ENCODE data around the gene PRR12.

PRR12 gene, protein sequence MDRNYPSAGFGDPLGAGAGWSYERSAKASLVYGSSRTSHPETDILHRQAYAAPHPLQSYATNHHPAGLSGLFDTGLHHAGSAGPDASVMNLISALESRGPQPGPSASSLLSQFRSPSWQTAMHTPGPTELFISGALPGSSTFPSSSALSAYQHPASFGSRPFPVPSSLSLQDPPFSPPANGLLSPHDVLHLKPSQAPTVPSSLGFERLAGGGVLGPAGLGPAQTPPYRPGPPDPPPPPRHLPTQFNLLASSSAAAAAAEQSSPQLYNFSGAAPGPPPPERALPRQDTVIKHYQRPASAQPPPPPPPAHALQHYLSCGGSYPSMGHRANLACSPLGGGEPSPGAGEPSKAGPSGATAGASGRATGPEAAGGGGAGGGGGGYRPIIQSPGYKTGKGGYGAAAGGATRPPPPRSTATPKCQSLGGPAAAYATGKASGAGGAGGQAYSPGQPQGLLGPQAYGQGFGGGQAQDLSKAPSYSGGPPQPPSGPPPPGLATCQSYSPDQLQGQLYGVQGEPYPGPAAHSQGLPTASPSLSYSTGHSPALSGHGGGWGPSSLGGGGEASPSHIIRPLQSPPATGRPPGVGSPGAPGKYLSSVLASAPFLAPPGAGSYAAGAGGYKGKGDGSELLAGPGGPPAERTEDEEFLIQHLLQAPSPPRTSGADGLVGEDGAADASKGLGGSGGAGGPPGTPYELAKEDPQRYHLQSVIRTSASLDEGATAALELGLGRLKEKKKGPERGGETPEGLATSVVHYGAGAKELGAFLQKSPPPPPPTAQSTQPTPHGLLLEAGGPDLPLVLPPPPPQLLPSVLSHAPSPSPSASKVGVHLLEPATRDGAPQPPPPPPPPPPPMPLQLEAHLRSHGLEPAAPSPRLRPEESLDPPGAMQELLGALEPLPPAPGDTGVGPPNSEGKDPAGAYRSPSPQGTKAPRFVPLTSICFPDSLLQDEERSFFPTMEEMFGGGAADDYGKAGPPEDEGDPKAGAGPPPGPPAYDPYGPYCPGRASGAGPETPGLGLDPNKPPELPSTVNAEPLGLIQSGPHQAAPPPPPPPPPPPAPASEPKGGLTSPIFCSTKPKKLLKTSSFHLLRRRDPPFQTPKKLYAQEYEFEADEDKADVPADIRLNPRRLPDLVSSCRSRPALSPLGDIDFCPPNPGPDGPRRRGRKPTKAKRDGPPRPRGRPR (N-terminal part only)

DNA sequence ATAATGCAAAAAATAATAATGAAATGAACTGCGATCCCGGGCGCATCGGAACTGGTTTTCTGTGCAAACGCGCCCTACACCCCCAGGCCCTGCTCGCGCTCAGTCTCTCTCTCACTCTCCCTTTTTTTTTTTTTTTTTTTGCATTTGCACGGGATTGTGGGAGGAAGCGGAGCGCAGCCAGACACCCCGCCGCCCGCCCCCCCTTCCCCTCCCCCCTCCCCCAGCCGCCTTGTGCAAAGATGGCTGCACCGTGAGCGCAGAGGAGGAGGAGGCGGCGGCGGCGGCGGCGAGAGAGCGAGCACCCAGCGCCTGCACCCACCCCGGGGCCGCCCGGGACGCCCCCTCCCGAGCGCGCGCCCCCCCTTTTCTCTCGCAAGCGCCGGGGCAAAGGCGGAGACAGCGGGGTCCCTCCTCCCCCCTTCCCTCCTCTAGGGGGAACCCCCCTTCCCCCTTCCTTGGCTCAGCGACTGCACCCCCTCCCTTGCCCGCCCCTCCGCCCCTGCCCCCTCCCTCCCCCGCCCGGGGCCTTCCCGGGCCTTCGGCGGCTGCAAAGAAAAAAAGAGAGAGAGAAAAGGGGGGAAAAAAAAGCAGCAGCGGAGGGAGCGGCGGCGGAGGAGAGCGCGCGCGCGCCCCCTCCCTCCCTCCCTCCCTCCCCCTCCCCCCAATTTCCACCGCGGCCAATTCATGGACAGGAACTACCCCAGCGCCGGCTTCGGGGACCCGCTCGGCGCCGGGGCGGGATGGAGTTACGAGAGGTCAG is at the start of gene PRR12:
PRR12 (plus strand) TSS at position 212 of the 760 bp plus-strand sequence; CDS start at position 685, 473 bp downstream.
- DNase-seq (ENCODE audit: low read depth), result peak; percentile 33

DNA sequence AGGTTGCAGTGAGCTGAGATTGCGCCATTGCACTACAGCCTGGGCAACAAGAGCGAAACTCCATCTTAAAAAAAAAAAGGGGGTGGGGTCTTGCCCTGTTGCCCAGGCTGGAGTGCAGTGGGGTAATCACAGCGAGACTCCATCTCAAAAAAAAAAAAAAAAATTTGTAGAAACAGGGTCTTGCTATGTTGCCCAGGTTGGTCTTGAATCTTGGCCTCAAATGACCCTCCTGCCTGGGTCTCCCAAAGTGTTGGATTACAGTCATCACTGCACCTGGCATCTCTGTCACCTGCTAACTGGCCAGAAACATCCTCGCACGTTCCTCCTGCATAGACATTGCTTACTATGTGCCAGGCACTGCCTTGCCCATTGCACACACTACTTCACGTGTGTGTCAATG is 49.1 kb upstream of the PRR12 start:
- no peak for DNase-seq (ENCODE audit: low read depth)

DNA sequence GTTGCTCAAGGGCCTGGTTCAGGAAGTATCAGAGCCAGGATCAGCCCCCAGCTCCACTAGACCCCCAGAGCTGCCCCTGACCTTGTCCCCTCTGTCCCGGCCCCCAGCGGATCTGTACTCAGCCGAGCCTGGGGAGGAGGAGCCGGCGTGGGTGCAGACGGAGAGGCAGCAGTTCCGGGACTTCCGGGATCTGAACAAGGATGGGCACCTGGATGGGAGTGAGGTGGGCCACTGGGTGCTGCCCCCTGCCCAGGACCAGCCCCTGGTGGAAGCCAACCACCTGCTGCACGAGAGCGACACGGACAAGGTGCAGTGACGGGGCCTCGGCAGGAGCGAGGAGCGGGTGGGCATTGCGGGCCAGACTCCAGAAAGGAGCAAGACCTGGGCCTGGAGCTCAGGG is 48.5 kb upstream of the PRR12 start:
- DNase-seq (ENCODE audit: low read depth), result no peak

DNA sequence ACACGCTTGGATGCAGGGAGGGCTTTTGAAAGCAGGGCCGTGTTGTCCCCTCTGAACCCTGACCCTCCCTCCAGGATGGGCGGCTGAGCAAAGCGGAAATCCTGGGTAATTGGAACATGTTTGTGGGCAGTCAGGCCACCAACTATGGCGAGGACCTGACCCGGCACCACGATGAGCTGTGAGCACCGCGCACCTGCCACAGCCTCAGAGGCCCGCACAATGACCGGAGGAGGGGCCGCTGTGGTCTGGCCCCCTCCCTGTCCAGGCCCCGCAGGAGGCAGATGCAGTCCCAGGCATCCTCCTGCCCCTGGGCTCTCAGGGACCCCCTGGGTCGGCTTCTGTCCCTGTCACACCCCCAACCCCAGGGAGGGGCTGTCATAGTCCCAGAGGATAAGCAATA is 48.0 kb upstream of the PRR12 start:
- no peak for DNase-seq (ENCODE audit: low read depth)

DNA sequence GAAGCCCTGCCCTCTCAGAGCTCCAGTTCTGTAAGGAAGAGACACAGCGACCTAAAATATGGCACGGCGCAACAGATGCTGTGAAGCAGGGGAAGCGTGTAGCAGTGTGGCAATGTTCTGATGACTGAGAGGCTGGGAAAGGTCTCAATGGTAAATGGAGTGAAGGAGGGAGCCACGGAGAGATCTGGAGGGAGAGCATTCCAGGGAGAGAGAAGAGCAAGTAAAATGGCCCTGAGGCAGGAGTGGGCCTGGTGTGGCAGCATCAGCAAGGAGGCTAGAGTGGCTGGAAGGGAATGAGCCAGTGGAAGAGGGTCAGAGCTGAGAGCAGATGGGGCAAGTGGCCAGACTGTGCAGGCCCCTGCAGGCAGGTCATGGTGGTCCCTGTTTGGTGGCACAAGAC is 46.8 kb upstream of the PRR12 start:
- DNase-seq (ENCODE audit: low read depth), result no peak

DNA sequence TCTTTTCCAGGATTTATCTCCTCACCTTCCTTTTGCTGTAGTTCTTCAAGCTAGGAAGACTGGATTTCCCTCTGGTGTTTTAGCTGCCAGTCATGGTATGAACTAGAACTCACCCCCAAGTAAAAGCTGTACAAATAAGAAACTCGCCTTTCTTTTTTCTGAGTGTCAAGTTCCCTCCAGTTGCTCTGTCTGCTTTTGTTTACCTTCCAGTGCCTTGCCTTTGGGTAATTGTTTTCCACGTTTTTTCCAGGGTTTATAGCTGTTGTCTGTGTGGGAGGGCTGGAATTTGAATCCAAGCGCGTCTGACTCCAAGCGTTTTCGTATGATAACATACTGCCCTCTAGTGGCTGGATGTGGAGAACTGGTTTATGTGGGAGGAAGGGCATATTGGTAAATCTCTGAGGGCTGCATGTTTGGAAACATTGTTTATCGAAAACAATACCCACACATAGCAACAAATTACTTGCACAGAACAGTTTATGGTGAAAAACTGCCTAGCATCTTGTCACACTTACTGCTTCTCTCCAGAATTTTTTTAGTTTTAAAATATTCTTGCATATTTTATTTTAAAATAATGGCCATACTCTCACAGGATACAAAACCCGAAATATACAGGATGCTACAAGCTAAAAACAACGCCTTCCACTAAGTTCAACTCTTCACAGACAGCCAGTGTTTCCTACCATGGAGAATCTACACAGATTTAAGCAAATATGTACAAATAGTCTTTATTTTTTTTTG is 44.0 kb upstream of the PRR12 start:
- no peak for DNase-seq (ENCODE audit: low read depth)

DNA sequence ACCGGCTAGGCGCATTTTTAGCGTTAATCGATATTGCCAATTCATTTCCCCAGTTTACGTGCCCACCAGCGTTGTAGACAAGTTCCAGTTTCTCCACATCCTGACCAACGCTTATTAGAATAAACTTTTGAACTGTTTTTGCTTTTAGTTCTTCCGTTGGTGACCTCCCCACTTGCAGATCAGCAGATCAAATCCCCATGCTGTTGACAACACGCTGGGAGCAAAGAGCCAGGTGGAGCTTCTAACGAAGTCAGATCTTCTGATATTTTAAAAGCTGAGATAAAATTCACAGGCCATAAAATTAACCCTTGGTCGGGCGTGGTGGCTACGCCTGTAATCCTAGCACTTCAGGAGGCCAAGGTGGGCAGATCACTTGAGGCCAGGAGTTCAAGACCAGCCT is 41.9 kb upstream of the PRR12 start:
- no peak for DNase-seq (ENCODE audit: low read depth)

DNA sequence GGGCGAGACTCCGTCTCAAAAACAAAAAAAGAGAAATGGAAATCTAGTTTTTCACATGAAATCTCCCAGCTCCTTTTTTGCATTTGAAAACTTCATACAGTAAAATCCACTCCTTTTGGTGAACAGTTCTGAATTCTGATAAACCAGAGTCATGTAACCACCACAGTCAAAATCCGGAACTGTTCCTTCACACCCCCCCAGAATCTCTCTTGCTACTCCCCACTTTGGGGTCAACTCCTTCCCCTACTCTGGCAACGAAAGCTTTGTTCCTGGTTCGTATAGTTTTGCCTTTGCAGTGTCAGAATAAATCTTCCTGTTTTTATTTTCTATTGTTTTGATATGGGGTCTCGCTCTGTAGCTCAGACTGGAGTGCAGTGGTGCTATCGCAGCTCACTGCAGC is 39.5 kb upstream of the PRR12 start:
- DNase-seq (ENCODE audit: low read depth), result no peak

DNA sequence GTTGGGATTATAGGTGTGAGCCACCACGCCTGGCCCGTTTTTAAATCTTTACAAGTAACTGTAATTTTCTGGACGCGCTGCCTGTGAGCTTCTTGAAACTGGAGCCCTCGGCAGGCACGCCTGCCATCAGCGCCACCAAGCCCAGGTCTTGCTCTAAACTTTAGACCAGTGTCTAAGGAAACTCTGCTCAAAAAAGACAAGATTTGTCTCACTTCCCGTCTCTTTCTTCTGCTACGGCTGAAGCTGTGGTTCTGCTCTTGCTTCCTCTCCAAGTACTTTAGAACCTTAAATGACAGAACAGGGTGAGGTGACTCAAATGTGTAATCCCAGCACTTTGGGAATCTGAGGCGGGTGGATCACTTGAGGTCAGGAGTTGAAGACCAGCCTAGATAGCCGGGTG is 38.2 kb upstream of the PRR12 start:
- no peak for DNase-seq (ENCODE audit: low read depth)

DNA sequence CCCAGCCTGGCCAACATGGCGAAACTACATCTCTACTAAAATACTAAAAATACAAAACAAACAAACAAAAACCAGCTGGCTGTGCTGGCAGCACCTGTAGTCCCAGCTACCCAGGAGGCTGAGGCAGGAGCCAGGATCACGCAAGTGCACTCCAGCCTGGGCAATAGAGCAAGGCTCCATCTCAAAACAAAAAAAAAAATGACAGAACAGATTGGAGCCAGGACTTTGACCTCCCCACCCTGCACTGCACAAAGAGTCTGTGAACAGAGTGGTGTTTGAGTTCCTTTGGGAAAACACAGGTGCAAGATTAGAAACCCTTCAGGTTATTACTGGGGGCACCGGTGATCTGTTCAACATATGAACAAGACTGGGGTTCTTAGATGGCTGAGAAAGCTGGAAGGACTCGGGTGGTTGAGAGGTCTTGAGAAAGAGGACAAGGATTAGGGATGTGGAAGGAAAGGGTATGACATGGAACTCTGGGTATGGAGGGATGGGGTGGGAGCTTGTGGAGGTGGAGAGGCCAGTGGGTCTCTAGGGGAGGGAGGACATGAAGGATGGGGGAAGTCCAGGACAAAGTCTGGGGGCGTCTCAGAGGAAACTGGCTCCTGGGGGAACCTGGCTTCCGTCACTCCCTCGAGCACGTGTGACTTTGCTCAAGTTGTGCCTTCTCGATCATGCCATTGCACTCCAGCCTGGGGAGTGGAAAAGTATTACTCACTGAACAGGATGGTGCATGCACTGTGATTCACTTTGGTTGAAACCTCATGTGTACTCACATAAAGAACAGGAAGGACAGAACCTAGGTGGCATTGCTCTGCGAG is 37.3 kb upstream of the PRR12 start:
- DNase-seq (ENCODE audit: low read depth), result no peak

DNA sequence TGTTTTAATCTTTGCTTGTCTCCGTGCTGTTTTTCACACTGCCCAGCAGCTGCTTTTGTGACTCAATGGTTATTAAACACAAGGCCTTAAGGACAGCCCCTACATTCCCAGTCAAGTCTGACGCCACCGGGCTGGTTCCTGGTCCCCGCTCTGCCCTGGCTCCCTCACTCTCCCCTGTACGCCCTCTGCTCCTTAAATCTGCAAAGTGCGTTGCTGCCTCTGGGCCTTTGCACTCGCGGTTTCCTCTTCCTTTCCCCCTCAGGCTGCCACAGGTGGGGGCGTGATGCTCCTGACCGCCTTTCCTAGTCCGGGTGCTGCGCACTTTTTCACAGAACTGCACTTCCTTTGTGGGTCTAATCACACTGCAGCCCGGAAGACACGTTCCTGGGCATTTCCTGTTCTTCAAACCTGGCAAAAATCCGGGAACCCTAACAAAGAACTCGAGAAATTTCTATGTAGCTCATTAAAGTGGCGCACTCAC is 36.2 kb upstream of the PRR12 start:
- DNase-seq (ENCODE audit: low read depth), result no peak

DNA sequence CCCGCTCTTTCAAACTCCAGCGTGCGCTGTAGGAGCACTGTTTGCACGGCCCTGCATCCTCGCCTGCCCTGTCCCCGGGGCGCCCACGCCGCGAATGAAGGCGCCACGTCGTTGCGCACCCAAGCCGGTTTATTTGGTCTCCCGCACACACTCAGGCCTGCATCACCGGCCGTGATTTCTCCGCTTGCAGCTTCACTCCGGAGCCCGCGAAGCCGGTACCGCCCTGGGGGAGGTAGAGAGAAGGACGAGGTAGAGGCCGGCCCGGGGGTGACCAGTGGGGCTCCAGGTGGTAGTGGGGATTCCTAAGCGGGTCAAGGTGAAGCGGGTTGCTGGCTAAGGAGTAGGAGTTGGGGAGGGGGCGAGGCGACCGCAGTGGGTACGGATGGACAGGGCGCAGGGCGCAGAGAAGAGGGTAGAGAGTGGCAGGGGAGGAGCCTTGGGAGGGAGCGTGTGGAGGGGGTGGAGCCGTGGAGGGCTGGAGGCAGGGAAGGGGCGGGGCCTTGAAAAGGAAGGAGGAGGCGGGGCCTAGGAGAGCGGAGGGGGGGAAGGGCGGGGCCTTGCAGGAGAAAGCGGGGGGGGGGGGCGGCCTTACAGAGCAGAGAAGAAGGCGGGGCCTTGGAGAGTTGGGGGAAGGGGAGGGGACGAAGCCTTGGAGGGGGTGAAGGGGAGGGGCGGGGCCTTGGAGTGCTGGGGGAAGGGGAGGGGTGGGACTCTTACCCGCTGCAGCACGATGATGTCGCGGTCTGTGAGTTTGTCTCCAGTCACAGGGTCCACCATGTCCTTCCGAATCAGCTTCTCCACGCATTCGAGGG is 35.2 kb upstream of the PRR12 start:
- peak; percentile 61 for DNase-seq (ENCODE audit: low read depth)

DNA sequence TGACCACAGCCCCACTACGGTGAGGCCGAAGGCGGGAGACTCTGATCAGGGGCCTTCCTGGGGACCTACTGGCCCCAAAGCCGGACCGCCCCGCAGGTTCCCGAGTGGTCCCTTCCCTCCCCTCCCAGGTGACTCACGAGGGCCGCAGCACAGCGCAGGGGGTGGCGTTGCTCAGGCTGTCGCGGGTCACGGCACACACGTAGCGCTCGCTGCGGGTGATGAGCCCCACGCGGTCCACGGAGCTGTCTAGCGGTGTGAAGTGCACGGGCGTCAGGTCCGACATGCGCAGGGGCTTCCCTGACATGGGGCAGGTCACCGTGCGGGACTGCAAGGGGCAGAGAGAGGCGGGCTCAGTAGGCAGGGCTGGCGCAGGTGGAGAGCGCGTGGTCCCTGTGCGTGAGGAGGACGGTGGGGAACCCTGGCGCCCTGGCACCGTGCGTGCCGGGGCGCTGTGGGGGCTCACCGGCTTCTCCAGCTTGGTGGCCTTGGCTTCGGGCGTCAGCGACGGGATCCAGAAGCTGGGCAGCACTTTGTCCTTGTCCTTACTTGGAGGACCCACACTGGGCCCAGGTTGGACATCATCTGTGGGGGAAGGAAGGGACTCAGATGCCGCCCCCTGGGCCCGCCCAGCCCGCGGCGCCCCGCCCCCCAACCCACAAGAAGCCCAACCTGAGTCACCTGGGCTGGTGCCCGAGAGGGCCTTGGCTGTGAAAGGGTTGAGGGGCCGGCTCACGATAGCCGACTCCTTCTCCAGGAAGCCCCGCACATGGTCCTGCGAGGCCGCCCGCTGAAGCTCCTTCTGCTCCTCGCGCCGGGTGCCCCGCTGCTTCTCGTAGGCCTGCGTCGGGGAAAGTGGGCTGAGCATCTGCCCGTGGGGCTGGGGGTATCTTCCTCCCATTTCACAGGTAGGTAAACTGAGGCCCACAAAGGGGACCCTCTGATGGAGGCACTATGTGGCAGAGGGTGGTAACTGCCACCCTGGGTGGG is 34.3 kb upstream of the PRR12 start:
- DNase-seq (ENCODE audit: low read depth), result no peak

DNA sequence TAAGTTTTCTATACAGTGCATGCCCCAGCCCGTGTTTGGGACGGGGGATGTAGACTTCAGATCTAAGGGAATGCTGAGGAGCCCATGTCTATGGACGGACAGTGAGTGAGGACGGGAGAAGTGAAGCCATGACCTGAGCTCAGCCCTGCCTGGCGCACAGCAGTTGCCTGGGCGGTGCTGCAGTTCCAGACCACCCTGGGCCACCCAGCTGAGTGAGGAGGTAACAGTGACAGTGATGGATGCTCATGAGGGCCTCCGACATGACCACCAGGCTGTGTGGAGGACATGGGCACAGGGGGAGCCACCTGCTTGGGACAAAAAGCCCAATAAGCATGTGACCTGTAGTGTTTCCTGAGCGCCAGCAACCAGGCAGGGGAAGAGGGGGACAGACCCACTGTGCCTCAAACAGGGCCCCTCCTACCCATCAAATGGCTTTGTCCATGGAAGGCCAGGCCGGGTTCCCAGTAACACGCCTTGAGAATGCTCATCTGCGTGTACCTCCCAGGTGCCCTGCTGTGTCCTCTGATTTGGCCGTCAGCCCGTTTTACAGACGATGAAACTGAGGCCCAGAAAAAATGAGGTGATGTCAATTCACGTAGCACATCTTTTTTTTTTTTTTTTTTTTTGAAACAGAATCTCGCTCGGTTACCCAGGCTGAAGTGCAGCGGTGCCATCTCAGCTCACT is 33.2 kb upstream of the PRR12 start:
- no peak for DNase-seq (ENCODE audit: low read depth)

DNA sequence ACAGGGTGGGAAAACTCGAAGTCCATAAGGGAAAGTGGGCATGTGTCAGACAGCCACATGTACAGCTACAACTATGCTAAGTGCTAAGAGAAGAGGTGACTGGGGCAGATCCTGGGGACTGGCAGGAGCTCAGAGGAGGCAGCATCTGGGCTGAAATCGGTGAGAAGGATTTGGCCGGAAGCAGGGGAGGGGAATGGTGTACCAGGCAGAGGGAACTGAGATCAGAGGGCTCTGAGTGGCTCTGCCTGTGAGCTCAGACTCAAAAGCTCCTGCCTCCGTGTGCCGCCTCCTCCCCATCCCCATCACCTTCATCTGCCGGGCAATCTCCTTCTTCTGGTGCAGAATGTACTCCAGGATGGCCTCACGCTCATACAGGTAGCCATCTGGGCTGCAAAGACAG is 32.4 kb upstream of the PRR12 start:
- DNase-seq (ENCODE audit: low read depth), result no peak

DNA sequence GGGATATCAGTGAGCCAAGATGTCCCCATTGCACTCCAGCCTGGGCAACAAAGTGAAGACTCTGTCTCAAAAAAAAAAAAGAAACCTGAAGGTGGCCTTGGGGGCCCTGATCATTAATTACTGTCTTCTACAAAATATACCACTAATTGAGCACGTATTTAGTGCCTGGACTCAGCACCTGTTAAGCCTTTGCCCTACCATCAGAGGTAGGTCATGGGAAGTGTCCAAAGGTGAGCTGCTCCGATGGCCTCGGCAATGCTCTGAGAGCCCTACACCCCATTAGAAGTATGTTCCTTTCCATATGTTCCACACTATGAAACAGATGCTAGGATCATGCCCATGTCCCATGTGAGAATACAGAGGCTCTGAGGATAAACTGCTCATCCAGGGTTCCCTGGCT is 31.5 kb upstream of the PRR12 start:
- DNase-seq (ENCODE audit: low read depth), result no peak

DNA sequence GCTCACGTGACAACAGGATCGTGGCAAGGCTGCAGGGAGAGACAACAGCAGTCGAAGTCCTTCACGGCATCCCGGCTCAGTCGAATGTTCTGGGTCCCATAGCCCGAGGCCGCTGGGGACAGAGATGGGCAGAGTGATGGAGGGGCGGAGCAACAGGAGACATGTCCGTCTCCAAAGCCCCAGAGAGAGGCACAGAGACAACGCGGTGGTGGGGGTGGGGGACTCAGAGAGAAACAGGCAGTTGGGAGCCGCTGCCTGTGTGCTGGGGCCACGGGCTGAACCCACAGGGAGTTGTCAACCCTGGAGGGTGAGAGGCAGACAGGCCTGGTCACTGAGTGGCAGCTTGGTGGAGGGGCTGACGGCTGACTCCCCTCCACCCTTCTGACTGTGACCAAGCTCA is 31.1 kb upstream of the PRR12 start:
- DNase-seq (ENCODE audit: low read depth), result no peak

Data from stimulated activated CD8-positive, alpha-beta memory T cell treated with anti-CD3 and anti-CD28 coated beads, Interleukin-7, amount 100 ng/mL, for 24 hours (primary cell).